Inflammatory macrophage (primary cell): Measurements from ENCODE around the gene HBQ1.
"Not testable (repeated sequence)": the region's sequence is repeated elsewhere in the genome, so short reads cannot be mapped to it uniquely, and the experiment has no call there.

Experiments
- DNase-seq, 2 donors: peaks; one replicate each; pipeline ENCODE4 v3.0.0-alpha.2; 2020 to 2022

The HBQ1 gene

GRCh38 chr16:211631-212180 lies 31.4 kb downstream of the HBQ1 start:
- DNase-seq = not testable (repeated sequence)

DNA sequence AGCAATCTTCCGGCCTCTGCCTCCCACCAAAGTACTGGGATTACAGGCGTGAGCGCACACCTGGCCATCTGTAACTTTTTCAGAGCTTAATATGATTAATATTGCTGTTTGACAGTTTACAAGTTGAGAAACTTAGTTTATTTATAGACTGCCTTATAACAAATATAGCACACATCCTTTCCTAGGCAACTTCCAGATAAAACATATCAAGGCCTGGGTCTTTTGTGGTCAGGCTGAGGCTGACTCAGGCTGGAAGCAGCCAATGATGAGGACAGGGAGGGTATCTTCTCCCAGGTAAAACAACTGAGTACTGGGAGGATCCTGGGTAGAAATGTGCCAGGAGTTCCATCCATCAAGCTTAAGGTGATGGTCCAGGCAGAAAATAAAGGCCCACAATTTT lies 32.7 kb downstream of the HBQ1 start:
- no peak for DNase-seq

DNA sequence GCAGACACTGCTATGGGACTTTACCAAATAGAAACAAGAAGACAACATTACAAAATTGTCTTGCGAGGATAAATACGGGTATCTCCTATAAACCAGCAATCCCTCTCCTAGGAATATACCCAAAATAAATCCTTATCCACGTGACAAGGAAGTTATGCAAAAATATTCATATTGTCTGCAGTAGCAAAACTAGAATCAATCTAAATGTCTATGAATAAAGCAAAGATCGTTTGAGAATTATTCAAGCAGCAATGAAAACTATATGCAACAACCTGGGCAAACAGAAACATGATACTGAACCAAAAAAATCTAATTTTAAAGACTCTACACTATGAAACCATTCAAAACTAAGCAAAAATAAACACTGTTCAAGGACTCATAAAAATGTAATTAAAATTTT lies 39.8 kb downstream of the HBQ1 start:
- no peak for DNase-seq

- no peak for DNase-seq
Measured at GRCh38 chr16:228151-228851, 48.0 kb downstream of the HBQ1 start.

GRCh38 chr16:228852-229730 lies 48.8 kb downstream of the HBQ1 start, which contains the start of gene LUC7L:
Gene LUC7L, minus strand, starts transcription at chr16:229449. Its CDS starts 110 bp downstream, at chr16:229339.
- DNase-seq = peak; percentile 74 to 84

GRCh38 chr16:229731-230281 lies 49.5 kb downstream of the HBQ1 start:
- no peak for DNase-seq

DNA sequence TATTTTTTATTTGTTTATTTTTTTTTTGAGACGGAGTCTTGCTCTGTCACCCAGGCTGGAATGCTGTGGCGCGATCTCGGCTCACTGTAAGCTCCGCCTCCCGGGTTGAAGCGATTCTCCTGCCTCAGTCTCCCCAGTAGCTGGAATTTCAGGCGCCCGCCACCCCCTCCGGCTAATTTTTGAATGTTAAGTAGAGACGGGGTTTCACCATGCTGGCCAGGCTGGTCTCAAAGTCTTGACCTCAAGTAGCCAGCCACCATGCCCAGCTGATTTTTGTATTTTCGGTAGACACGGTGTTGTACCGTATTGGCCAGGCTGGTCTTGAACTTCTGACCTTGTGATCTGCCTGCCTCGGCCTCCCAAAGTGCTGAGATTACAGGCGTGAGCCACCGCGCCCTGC lies 50.1 kb downstream of the HBQ1 start:
- not testable (repeated sequence) for DNase-seq
